H9 (cell line): ENCODE results near the gene SSTR1. TPM values are rescaled to one million over a fixed set of nuclear protein-coding genes. Genes with fewer than 3 reads are reported as not detected.

Experiments used
- DNase-seq: peaks from one replicate; pipeline ENCODE4 v3.0.0-alpha.2; 2017
- H2AFZ ChIP-seq: one replicate; pipeline ENCODE4 v1.6.1; 2013; ENCODE audit warnings: mild to moderate bottlenecking, low read length, control low read depth, moderate library complexity
- H2AK5ac ChIP-seq: 2 replicates; pipeline ENCODE4 v1.6.1; 2013; ENCODE audit warnings: low read length, control low read depth, mixed read lengths; ENCODE audit not compliant: insufficient read length
- H2BK120ac ChIP-seq: one replicate; pipeline ENCODE4 v1.6.1; 2013; ENCODE audit warnings: low read depth, mild to moderate bottlenecking, low read length, control low read depth, inconsistent platforms; ENCODE audit not compliant: poor library complexity, severe bottlenecking
- H2BK12ac ChIP-seq: 2 replicates; pipeline ENCODE4 v1.6.1; 2013; ENCODE audit warnings: low read length, control low read depth, mixed read lengths, low read depth; ENCODE audit not compliant: insufficient read length
- H2BK15ac ChIP-seq: 2 replicates; pipeline ENCODE4 v1.6.1; 2013; ENCODE audit warnings: low read depth, low read length, control low read depth
- H2BK20ac ChIP-seq: one replicate; pipeline ENCODE4 v1.6.1; 2013; ENCODE audit warnings: low read depth, mild to moderate bottlenecking, low read length, control low read depth, inconsistent platforms; ENCODE audit not compliant: poor library complexity, severe bottlenecking
- H2BK5ac ChIP-seq: 2 replicates; pipeline ENCODE4 v1.6.1; 2013; ENCODE audit warnings: low read length, control low read depth, mixed read lengths; ENCODE audit not compliant: insufficient read length
- H3K14ac ChIP-seq: 2 replicates; pipeline ENCODE4 v1.6.1; 2013; ENCODE audit warnings: low read length, control low read depth; ENCODE audit not compliant: insufficient read depth
- H3K18ac ChIP-seq: 2 replicates; pipeline ENCODE4 v1.6.1; 2013; ENCODE audit warnings: low read depth, mild to moderate bottlenecking, mixed read lengths, low read length, control low read depth; ENCODE audit not compliant: insufficient read length
- H3K23ac ChIP-seq: 2 replicates; pipeline ENCODE4 v1.6.1; 2013; ENCODE audit warnings: low read length, control low read depth, mixed read lengths, low read depth; ENCODE audit not compliant: insufficient read length
- H3K23me2 ChIP-seq: 2 replicates; pipeline ENCODE4 v1.6.1; 2013; ENCODE audit warnings: low read depth, mild to moderate bottlenecking, mixed read lengths, low read length, control low read depth; ENCODE audit not compliant: insufficient read length, poor library complexity, severe bottlenecking
- H3K27ac ChIP-seq: 2 replicates; pipeline ENCODE4 v1.5.1; 2013; ENCODE audit warnings: low read length, control low read depth, mixed read lengths, low read depth; ENCODE audit not compliant: insufficient read length
- H3K27me3 ChIP-seq: 2 replicates; pipeline ENCODE4 v1.6.1; 2013; ENCODE audit warnings: low read length, control low read depth, inconsistent platforms; ENCODE audit not compliant: insufficient read depth
- H3K4ac ChIP-seq: 2 replicates; pipeline ENCODE4 v1.6.1; 2013; ENCODE audit warnings: low read depth, mild to moderate bottlenecking, control low read depth, inconsistent platforms, low read length, moderate library complexity
- H3K4me1 ChIP-seq: 2 replicates; pipeline ENCODE4 v1.6.1; 2013; ENCODE audit warnings: low read length, control low read depth, inconsistent platforms; ENCODE audit not compliant: insufficient read depth
- H3K4me2 ChIP-seq: 2 replicates; pipeline ENCODE4 v1.6.1; 2013; ENCODE audit warnings: low read length, control low read depth, mixed read lengths; ENCODE audit not compliant: insufficient read length, insufficient read depth
- H3K56ac ChIP-seq: 2 replicates; pipeline ENCODE4 v1.6.1; 2013; ENCODE audit warnings: low read depth, mild to moderate bottlenecking, mixed read lengths, low read length, control low read depth; ENCODE audit not compliant: insufficient read length
- H3K79me1 ChIP-seq: 2 replicates; pipeline ENCODE4 v1.6.1; 2013; ENCODE audit warnings: low read depth, mild to moderate bottlenecking, moderate library complexity, low read length, control low read depth, inconsistent platforms; ENCODE audit not compliant: insufficient read depth, poor library complexity, severe bottlenecking
- H3K79me2 ChIP-seq: 2 replicates; pipeline ENCODE4 v1.6.1; 2013; ENCODE audit warnings: low read length, control low read depth, inconsistent platforms; ENCODE audit not compliant: insufficient read depth
- H3K9ac ChIP-seq: 2 replicates; pipeline ENCODE4 v1.6.1; 2013; ENCODE audit warnings: low read length, control low read depth, mixed read lengths; ENCODE audit not compliant: insufficient read length; ENCODE audit errors: extremely low read depth
- H3K9me3 ChIP-seq: one replicate; pipeline ENCODE4 v1.6.1; 2013; ENCODE audit warnings: low read depth, low read length, inconsistent platforms; ENCODE audit not compliant: control insufficient read depth
- H3T11ph ChIP-seq: one replicate; pipeline ENCODE4 v1.6.1; 2013; ENCODE audit warnings: mild to moderate bottlenecking, low read length, control low read depth, inconsistent platforms
- H4K20me1 ChIP-seq: one replicate; pipeline ENCODE4 v1.6.1; 2013; ENCODE audit not compliant: control insufficient read depth, insufficient read length, insufficient read depth
- H4K5ac ChIP-seq: 2 replicates; pipeline ENCODE4 v1.6.1; 2013; ENCODE audit warnings: low read depth, mild to moderate bottlenecking, mixed read lengths, low read length, control low read depth; ENCODE audit not compliant: insufficient read length
- H4K8ac ChIP-seq: replicated peaks from 2 replicates; pipeline ENCODE4 v1.6.1; 2013; ENCODE audit warnings: low read length, control low read depth, mixed read lengths, low read depth; ENCODE audit not compliant: insufficient read length
- H4K91ac ChIP-seq: 2 replicates; pipeline ENCODE4 v1.6.1; 2013; ENCODE audit warnings: low read depth, mild to moderate bottlenecking, moderate library complexity, mixed read lengths, low read length, control low read depth; ENCODE audit not compliant: insufficient read length
- H3K27ac Mint-ChIP-seq, 3 experiments: 2 replicates in 2 of 3; 3 replicates in 1 of 3; pipeline ENCODE4 v1.8.0; 2020 to 2021; ENCODE audit warnings: mixed read lengths in 3 of 3, mild to moderate bottlenecking in 1 of 3, moderate library complexity in 1 of 3
- H3K27me3 Mint-ChIP-seq: 2 replicates; pipeline ENCODE4 v1.8.0; 2021; ENCODE audit warnings: low read depth, mild to moderate bottlenecking, moderate library complexity, mixed read lengths
- H3K36me3 Mint-ChIP-seq, 3 experiments: 2 replicates in 2 of 3; 3 replicates in 1 of 3; pipeline ENCODE4 v1.8.0; 2020 to 2021; ENCODE audit warnings: low read depth in 3 of 3, mixed read lengths in 3 of 3; ENCODE audit not compliant: insufficient read depth in 1 of 3
- H3K4me1 Mint-ChIP-seq, 2 experiments: 2 replicates each; pipeline ENCODE4 v1.8.0; 2020; ENCODE audit warnings: mixed read lengths in 2 of 2
- H3K4me3 Mint-ChIP-seq, 2 experiments: 2 replicates in 1 of 2; 3 replicates in 1 of 2; pipeline ENCODE4 v1.8.0; 2020 to 2021; ENCODE audit warnings: mild to moderate bottlenecking in 2 of 2, mixed read lengths in 2 of 2, moderate library complexity in 1 of 2
- H3K9me3 Mint-ChIP-seq, 2 experiments: 2 replicates in 1 of 2; 3 replicates in 1 of 2; pipeline ENCODE4 v1.8.0; 2020; ENCODE audit warnings: mild to moderate bottlenecking in 2 of 2, mixed read lengths in 2 of 2, moderate library complexity in 1 of 2
- WGBS: extraction: QIAGEN DNeasy Blood & Tissue Kit; methylation state at CpG from one replicate; pipeline ENCODE4 v1.1.7; 2013; ENCODE audit warnings: missing lambda C conversion rate, low lambda C conversion rate, mixed read lengths; ENCODE audit not compliant: insufficient read length; ENCODE audit errors: extremely low coverage; 5-methylcytosine and 5-hydroxymethylcytosine counted together
- total RNA-seq: library from RNA; stranded (reverse); gene quantifications from 2 replicates; pipeline ENCODE4 v1.2.1, GENCODE V29; 2021
- TF ChIP-seq, protein P1 (sequence below): fragments of 200-600 bp; sonication (generic); conservative IDR thresholded peaks from 3 replicates; pipeline ENCODE4 v1.8.0; 2021; ENCODE audit warnings: antibody characterized with exemption, mild to moderate bottlenecking

SSTR1 gene
- total RNA-seq, 1 experiment from 2014 or later, result 0.98 TPM

DNA sequence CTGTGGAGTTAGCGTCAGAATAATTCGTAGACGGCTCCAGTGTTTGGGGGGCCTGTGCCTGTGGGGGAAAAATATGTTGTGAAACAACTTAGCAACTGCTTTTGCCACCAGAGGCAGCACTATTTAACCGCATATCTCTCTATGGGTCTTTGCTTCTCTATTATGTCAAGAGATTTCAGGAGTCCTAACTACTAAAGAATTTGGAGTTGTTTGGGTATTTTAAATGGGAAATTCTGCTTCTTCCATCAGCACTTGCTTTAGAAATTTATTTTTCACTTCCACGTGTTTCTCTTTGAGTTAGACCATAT, 48.8 kb downstream of the SSTR1 start:
- Histone ChIP-seq H4K20me1 (no peaks in the 10 kb centered on the region), H2BK120ac (no peak overlapping the region), H3K23ac (no peak overlapping the region), H2BK20ac (no peak overlapping the region), H3K18ac (no peak overlapping the region), H2AK5ac (no peak overlapping the region), H4K91ac (no peak overlapping the region), H3K14ac (no peak overlapping the region), H4K5ac (no peak overlapping the region), H4K8ac (no peak overlapping the region), H2BK5ac (no peak overlapping the region), H2AFZ (no peak overlapping the region), H3K23me2 (peaks cover 13% of the 10 kb centered on the region), H2BK12ac (no peak overlapping the region), H3K9me3 (no peaks in the 10 kb centered on the region), H3K79me2 (no peaks in the 10 kb centered on the region), H3K56ac (no peak overlapping the region), H3K4me1 (0 out of 2 replicates have a peak, but pooled peaks cover 2% of the 10 kb centered on the region), H3T11ph (no peak overlapping the region), H3K4me2 (peak overlapping the region; percentile 72), H3K9ac (no peak overlapping the region), H3K4ac (no peak overlapping the region), H2BK15ac (no peak overlapping the region), H3K27me3 (peaks cover 29% of the 10 kb centered on the region), H3K27ac (no peak overlapping the region), H3K79me1 (no peaks in the 10 kb centered on the region)
- Mint-ChIP-seq H3K9me3 (no peaks in the 10 kb centered on the region; a peak in 1 of 5 replicates), H3K4me3 (peak overlapping the region; percentile 59 to 68; a peak in 3 of 5 replicates), H3K36me3 (no peaks in the 10 kb centered on the region; a peak in 1 of 7 replicates), H3K27me3 (peaks cover 84% of the 10 kb centered on the region), H3K27ac (no peak overlapping the region), H3K4me1 (peaks cover 9 to 11% of the 10 kb centered on the region in 2 experiments)
- DNase-seq, result no peak
- TF ChIP-seq, protein P1, sequence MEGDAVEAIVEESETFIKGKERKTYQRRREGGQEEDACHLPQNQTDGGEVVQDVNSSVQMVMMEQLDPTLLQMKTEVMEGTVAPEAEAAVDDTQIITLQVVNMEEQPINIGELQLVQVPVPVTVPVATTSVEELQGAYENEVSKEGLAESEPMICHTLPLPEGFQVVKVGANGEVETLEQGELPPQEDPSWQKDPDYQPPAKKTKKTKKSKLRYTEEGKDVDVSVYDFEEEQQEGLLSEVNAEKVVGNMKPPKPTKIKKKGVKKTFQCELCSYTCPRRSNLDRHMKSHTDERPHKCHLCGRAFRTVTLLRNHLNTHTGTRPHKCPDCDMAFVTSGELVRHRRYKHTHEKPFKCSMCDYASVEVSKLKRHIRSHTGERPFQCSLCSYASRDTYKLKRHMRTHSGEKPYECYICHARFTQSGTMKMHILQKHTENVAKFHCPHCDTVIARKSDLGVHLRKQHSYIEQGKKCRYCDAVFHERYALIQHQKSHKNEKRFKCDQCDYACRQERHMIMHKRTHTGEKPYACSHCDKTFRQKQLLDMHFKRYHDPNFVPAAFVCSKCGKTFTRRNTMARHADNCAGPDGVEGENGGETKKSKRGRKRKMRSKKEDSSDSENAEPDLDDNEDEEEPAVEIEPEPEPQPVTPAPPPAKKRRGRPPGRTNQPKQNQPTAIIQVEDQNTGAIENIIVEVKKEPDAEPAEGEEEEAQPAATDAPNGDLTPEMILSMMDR, result peak; percentile 38
- no CpG with 5 or more reads among the region's 5 CpGs for WGBS
